ENCODE data around the gene KRTAP5-3. TPM values are rescaled to one million over a fixed set of nuclear protein-coding genes. Genes with fewer than 3 reads are reported as not detected.
A peak's percentile ranks its signal among the peaks of the same experiment; 100 is the strongest.

KRTAP5-3 gene
- total and polyA plus RNA-seq, 12 donors, result not detected

DNA sequence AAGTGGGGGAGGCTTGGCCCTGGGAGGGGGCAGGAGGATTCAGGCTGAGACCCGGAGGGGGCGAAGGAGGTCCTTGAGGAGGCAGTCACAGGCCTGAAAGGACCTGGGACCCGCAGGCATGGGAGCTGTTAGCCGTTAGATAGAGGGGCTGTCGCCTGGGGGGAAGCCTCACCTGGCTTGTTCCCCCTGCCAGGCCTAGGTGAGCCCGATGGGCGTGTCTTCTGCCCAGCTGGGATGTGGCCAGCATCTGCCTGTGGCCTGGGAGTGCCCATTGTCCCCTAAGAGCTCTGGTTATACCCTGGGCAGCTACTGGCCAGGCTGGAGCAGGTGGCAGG, 34.4 kb downstream of the KRTAP5-3 start:
- Histone ChIP-seq H3K9me3 (replicated peaks in 1 of 3) (no peaks in the 10 kb centered on the region), H3K4me3 (no peak overlapping the region), H3K27ac (peak overlapping the region in 1 of 5 donors; percentile 75), H3K27me3 (peaks cover 18% of the 10 kb centered on the region), H3K4me1 (replicated peaks in 1 of 2) (peaks cover 0 to 5% of the 10 kb centered on the region in 2 donors), H3K36me3 (replicated peaks in 1 of 2) (no peaks in the 10 kb centered on the region)
- WGBS, 4 donors, result 14 to 27% methylated on average over 7 of the region's 7 CpGs; no CpG with 5 or more reads in 2 of the 4 donors
- DNase-seq, result peak in 2 of 7 donors; percentile 44 to 76
- TF ChIP-seq POLR2A (IDR thresholded peaks at IDR 0.05), result no peak
- TF ChIP-seq, protein P1, sequence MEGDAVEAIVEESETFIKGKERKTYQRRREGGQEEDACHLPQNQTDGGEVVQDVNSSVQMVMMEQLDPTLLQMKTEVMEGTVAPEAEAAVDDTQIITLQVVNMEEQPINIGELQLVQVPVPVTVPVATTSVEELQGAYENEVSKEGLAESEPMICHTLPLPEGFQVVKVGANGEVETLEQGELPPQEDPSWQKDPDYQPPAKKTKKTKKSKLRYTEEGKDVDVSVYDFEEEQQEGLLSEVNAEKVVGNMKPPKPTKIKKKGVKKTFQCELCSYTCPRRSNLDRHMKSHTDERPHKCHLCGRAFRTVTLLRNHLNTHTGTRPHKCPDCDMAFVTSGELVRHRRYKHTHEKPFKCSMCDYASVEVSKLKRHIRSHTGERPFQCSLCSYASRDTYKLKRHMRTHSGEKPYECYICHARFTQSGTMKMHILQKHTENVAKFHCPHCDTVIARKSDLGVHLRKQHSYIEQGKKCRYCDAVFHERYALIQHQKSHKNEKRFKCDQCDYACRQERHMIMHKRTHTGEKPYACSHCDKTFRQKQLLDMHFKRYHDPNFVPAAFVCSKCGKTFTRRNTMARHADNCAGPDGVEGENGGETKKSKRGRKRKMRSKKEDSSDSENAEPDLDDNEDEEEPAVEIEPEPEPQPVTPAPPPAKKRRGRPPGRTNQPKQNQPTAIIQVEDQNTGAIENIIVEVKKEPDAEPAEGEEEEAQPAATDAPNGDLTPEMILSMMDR (IDR thresholded peaks at IDR 0.05), result no peak
- intact Hi-C loops (cut with DNase I), result loop anchor here (2.0 kb wide), 1 partner anchor 27 kb away; no protein-coding TSS in a partner anchor

DNA sequence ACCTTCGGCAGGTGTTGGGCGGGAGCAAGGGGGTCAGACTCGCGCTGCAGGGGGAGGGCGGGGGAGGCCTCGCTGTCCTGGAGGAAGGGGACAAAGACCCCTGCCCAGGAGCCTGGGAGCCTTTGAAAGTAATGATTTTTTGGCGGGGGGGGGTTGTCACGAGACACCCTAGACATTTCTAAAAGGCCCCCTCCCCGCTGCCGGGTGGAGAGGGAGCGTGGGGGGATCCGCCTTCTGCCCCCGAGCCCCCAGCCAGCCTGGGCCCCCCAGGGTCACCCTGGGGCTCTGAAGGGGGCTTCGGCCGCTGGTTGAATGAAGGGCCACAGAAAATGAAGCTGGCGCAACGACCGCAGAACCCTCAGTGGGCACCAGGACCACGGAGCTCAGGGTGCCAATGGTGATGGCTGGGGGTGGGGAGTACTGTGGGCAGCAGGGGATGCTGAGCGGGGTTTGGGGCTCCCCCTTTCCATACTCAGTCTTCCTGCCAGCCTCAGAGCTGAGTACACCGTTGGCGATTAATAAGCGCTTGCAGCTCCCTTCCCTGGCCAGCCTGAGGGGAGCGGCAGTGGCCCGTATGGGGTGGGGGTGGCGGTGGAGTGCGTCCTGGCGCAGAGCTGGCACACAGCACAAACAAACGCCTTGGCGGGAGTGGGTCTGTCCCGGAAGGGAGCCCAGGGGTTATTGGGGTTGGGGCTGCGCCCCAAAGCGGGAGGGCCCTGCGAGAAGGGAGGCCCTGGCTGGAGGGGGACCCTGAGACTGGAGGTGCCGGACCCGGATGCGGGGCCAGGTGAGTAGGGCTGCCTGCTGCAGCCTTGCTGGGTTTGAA, 35.0 kb downstream of the KRTAP5-3 start:
- Histone ChIP-seq H3K4me3 (peak overlapping the region in 1 of 4 donors; percentile 52), H3K9me3 (replicated peaks in 1 of 3) (no peaks in the 10 kb centered on the region), H3K36me3 (replicated peaks in 1 of 2) (no peaks in the 10 kb centered on the region), H3K27me3 (peaks cover 18% of the 10 kb centered on the region), H3K4me1 (replicated peaks in 1 of 2) (peaks cover 0 to 5% of the 10 kb centered on the region in 2 donors), H3K27ac (peak overlapping the region in 1 of 5 donors; percentile 75)
- DNase-seq, result peak in 3 of 7 donors; percentile 13 to 62 (median 42)
- intact Hi-C loops (cut with DNase I), result no loop called here
- TF ChIP-seq POLR2A (IDR thresholded peaks at IDR 0.05), result no peak
- TF ChIP-seq, protein P1 (IDR thresholded peaks at IDR 0.05), result no peak
- 6 to 11% (median 7%) methylated on average over 11 to 36 of the region's 37 CpGs for WGBS, 4 donors

DNA sequence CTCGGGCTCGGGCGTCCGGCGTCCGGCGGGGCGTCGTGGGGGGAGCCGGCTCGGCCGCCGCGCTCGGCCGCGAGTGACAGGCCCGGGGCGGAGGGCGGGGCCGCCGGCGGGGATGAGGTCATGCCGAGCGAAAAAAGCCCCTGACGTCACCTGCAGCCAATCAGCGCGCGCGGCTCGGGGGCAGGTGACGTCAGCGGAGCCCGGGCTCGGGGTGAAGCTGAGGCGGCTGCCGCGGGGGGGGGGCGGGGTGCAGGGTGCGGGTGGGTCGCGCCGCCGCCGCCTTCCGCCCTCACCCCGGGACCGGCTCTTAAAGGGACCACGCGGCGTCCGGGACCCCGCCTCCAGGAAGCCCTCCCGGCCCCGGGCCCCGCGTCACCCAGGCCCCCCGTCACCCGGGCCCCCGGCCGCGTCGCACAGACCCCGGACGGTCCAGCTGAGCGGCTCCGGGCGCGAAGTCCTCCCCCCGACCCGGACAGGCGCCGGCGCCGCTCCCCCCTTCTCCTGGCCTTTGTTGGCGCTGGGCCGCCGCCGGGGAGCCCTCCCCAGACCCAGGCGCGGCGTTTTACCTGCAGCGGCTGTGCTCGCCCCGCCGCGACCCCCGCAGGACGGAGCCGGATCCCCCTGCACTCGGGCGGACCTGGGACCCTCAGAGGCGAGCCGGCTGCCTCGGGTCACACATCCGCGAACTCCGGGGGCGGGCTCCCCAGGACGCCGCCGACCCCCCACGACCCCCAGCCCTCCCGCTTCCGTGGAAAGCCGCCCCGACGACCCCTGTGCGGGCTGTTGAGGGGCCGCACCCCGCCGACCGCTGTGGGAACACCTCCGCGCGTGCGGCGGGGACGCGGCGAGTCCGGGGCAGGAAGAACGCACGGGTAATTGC, 35.8 kb downstream of the KRTAP5-3 start, which contains the start of gene DUSP8:
DUSP8 (minus strand) TSS at position 75 of the 880 bp plus-strand sequence. CDS start 6,445 bp downstream, outside the sequence.
- intact Hi-C loops (cut with DNase I), result no loop called here
- 1 to 2% methylated on average over 96 to 121 of the region's 124 CpGs; no CpG with 5 or more reads in 2 of the 4 donors for WGBS, 4 donors
- Histone ChIP-seq H3K4me3 (peak within 1 kb of the TSS in 1 of 4 donors; percentile 60), H3K9me3 (replicated peaks in 1 of 3) (no peaks in the 10 kb centered on the region), H3K27ac (peak within 1 kb of the TSS in 2 of 5 donors; percentile 45 to 75), H3K4me1 (replicated peaks in 1 of 2) (peaks cover 0 to 5% of the 10 kb centered on the region in 2 donors), H3K36me3 (replicated peaks in 1 of 2) (no peaks in the 10 kb centered on the region), H3K27me3 (peaks cover 18% of the 10 kb centered on the region)
- peak in 1 of 2 donors; percentile 35 for TF ChIP-seq POLR2A (IDR thresholded peaks at IDR 0.05)
- TF ChIP-seq, protein P1 (IDR thresholded peaks at IDR 0.05), result no peak
- DNase-seq, result peak; percentile 80 to 94 (median 89)

DNA sequence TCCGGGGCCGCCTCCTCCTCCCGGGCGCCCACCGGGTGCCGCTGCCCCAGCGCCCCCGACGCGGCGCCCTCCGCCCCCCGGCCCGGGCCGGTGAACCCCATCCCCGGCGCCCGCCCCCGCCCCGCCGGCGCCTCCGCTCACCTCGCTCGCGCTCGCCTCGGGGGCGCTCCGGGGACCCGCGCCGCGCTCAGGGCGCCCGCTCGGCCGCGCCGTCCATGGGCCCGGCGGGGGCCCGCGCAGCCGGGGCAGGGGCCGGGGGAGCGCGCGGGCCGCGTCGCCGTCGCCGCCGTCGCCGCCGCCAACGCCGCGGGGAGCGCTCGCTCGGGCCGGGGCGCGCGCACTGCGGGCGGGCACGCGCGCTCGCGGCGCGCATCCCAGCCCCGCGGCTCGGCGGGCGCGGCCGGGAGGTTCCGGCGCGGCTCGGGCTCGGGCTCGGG, 36.5 kb downstream of the KRTAP5-3 start:
- intact Hi-C loops (cut with DNase I), result no loop called here
- TF ChIP-seq, protein P1 (IDR thresholded peaks at IDR 0.05), result no peak
- TF ChIP-seq POLR2A (IDR thresholded peaks at IDR 0.05), result no peak
- H3K4me1 ChIP-seq (replicated peaks in 1 of 2), result peaks cover 0 to 5% of the 10 kb centered on the region in 2 donors
- no peaks in the 10 kb centered on the region for H3K9me3 ChIP-seq (replicated peaks in 1 of 3)
- no peak for DNase-seq
- 1% methylated on average over 67 to 89 of the region's 91 CpGs; no CpG with 5 or more reads in 2 of the 4 donors for WGBS, 4 donors
- H3K36me3 ChIP-seq (replicated peaks in 1 of 2), result no peaks in the 10 kb centered on the region
- peaks cover 18% of the 10 kb centered on the region for H3K27me3 ChIP-seq
- peak overlapping the region in 1 of 4 donors; percentile 60 for H3K4me3 ChIP-seq
- H3K27ac ChIP-seq, result peak overlapping the region in 2 of 5 donors; percentile 29 to 74

All from adrenal gland (tissue), 12 donors.